ENCODE results near the gene NDC1.
"Not testable (repeated sequence)": the region's sequence is repeated elsewhere in the genome, so short reads cannot be mapped to it uniquely, and the experiment has no call there.

NDC1 gene

DNA sequence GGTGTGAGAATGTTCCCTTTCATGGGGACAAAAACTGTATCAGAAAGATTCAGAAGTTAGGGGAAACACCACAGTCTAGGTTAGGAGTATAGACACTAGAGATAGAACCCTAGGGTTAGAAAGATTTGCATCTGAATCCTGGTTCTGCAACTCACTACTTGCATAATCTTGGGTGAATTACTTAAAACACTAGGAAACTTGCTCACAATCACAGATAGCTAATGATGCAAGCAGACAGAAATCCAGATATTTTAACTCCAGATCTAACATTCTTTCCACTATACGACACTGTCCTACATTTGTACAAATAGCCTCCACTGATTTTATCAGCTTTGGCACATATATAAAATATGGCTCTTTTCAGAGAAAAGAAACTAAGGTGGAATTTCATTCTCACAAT, 68.3 kb downstream of the NDC1 start:
- Histone ChIP-seq H3K27me3 (ENCODE audit: control insufficient read depth in 1 of 2, insufficient read depth in 2 of 2, low read length in 2 of 2) (no peaks in the 10 kb centered on the region), H3K4me1 (ENCODE audit: control insufficient read depth in 1 of 2, insufficient read depth in 2 of 2, low read length in 2 of 2) (no peaks in the 10 kb centered on the region)

DNA sequence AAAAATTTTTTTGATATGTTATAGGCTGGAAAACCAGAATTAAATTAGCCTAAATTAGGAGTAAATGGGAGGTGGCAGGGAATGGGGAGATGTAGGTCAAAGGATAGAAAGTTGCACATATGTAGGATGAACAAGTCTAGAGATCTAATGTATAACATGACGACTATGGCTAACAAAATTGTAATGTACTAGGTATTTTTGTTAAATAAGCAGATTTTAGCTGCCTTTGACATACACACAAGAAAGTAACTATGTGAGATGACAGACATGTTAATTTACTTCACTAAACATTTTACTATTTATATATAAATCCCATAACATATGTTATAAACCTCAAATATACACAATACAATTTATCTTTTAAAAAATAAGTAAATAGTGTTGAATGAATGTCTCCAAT, 68.9 kb downstream of the NDC1 start:
- H3K27ac ChIP-seq (ENCODE audit: low read depth, low read length): no peak overlapping the region
- no peaks in the 10 kb centered on the region for H3K9me3 ChIP-seq (ENCODE audit: control insufficient read depth in 1 of 2, low read length in 2 of 2)
- no peaks in the 10 kb centered on the region for H3K27me3 ChIP-seq (ENCODE audit: control insufficient read depth in 1 of 2, insufficient read depth in 2 of 2, low read length in 2 of 2)
- no peak overlapping the region for H3K4me3 ChIP-seq (ENCODE audit: low read depth in 1 of 2, low read length in 2 of 2)
- H3K4me1 ChIP-seq (ENCODE audit: control insufficient read depth in 1 of 2, insufficient read depth in 2 of 2, low read length in 2 of 2): no peaks in the 10 kb centered on the region
- peaks cover 3 to 8% of the 10 kb centered on the region in 2 donors for H3K36me3 ChIP-seq (ENCODE audit: control insufficient read depth in 1 of 2, insufficient read depth in 2 of 2, low read length in 2 of 2)
- H3K9ac ChIP-seq (ENCODE audit: low read depth in 1 of 2, low read length in 2 of 2): no peak overlapping the region

More for the DNA sequence above, 68.3 kb downstream of the NDC1 start:
- Histone ChIP-seq H3K4me3 (ENCODE audit: low read depth in 1 of 2, low read length in 2 of 2) (no peak overlapping the region), H3K9ac (ENCODE audit: low read depth in 1 of 2, low read length in 2 of 2) (no peak overlapping the region), H3K27ac (ENCODE audit: low read depth, low read length) (no peak overlapping the region), H3K9me3 (ENCODE audit: control insufficient read depth in 1 of 2, low read length in 2 of 2) (no peaks in the 10 kb centered on the region), H3K36me3 (ENCODE audit: control insufficient read depth in 1 of 2, insufficient read depth in 2 of 2, low read length in 2 of 2) (peaks cover 3 to 8% of the 10 kb centered on the region in 2 donors)

DNA sequence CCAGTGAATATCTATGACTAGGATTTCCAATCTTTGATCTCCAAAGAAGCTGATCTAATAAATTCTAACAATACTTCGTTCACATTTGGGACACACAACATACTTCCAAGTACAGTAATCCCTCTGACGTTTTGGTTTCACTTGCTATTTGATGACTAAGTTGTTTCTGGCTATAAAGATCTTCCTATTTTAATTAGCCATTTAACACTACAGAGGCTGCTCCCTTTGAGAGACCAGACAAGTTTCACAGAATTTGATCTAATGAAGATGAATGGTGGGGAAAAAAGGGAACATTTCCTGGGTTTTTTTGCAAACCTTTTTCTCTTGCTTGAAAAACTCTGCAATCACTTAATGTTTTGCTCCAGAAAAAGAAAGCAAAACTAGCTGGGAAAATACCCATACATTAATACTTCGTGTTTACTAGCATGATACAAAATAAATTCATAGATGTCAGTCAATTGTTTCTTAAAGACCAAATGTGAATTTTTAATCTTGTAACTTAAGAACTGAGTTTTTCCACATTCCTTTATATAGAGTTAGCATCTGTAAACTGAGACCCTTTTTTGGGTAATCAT, 71.2 kb downstream of the NDC1 start:
- H3K27me3 ChIP-seq (ENCODE audit: control insufficient read depth in 1 of 2, insufficient read depth in 2 of 2, low read length in 2 of 2): no peaks in the 10 kb centered on the region
- H3K4me1 ChIP-seq (ENCODE audit: control insufficient read depth in 1 of 2, insufficient read depth in 2 of 2, low read length in 2 of 2): no peaks in the 10 kb centered on the region
- peak overlapping the region in 1 of 2 donors; percentile 10 for H3K9ac ChIP-seq (ENCODE audit: low read depth in 1 of 2, low read length in 2 of 2)
- no peaks in the 10 kb centered on the region for H3K9me3 ChIP-seq (ENCODE audit: control insufficient read depth in 1 of 2, low read length in 2 of 2)
- H3K4me3 ChIP-seq (ENCODE audit: low read depth in 1 of 2, low read length in 2 of 2): peak overlapping the region; percentile 22 to 34
- peaks cover 0 to 8% of the 10 kb centered on the region in 2 donors for H3K36me3 ChIP-seq (ENCODE audit: control insufficient read depth in 1 of 2, insufficient read depth in 2 of 2, low read length in 2 of 2)
- no peak overlapping the region for H3K27ac ChIP-seq (ENCODE audit: low read depth, low read length)

DNA sequence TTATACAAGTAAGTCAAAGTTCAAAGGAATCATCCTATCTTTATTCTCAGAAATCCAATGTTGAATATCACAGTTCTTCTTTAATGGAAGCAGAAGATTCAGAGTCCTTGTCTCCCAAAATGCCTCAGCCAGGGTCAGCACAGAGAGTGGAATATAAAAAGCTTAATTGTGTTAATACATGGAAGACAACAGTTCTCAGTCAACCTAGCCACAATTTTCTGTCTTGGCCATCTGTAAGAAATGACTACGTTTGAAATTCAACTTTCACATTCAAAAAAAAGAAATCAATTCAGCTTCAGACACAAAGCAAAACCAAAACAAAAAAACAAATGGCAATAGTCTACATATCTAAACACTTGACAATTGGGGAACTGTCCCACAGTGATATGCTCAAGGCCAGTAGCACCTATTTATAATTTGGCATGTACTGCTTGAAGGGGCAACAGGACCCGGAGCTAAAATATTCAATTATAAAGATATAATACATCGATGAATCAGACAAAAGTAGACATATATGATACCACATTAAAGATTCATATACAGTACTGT, 71.8 kb downstream of the NDC1 start:
- no peaks in the 10 kb centered on the region for H3K9me3 ChIP-seq (ENCODE audit: control insufficient read depth in 1 of 2, low read length in 2 of 2)
- peak overlapping the region in 1 of 2 donors; percentile 10 for H3K9ac ChIP-seq (ENCODE audit: low read depth in 1 of 2, low read length in 2 of 2)
- H3K27me3 ChIP-seq (ENCODE audit: control insufficient read depth in 1 of 2, insufficient read depth in 2 of 2, low read length in 2 of 2): no peaks in the 10 kb centered on the region
- peaks cover 0 to 8% of the 10 kb centered on the region in 2 donors for H3K36me3 ChIP-seq (ENCODE audit: control insufficient read depth in 1 of 2, insufficient read depth in 2 of 2, low read length in 2 of 2)
- H3K4me1 ChIP-seq (ENCODE audit: control insufficient read depth in 1 of 2, insufficient read depth in 2 of 2, low read length in 2 of 2): no peaks in the 10 kb centered on the region
- H3K4me3 ChIP-seq (ENCODE audit: low read depth in 1 of 2, low read length in 2 of 2): peak overlapping the region in 1 of 2 donors; percentile 22
- H3K27ac ChIP-seq (ENCODE audit: low read depth, low read length): no peak overlapping the region

DNA sequence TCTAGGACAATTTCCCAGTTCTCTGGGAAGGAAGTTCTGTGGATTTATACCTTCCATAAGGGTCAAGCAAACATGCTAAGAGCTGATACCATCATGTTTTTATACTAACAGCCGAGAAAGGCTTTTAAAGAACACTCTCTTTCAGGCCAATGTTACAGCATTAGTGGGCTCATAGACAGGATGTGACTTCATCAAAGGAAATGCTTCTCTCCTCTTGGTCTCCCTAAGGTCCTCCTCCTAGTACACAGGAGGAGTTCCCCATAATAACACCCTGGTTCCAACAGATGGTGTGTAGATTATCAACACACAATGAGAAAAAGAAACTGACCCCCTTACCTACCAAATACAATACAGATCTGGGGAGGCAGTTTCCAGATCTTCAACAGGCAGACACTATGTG, 72.4 kb downstream of the NDC1 start:
- Histone ChIP-seq H3K9ac (ENCODE audit: low read depth in 1 of 2, low read length in 2 of 2) (no peak overlapping the region), H3K27me3 (ENCODE audit: control insufficient read depth in 1 of 2, insufficient read depth in 2 of 2, low read length in 2 of 2) (no peaks in the 10 kb centered on the region), H3K9me3 (ENCODE audit: control insufficient read depth in 1 of 2, low read length in 2 of 2) (no peaks in the 10 kb centered on the region), H3K4me1 (ENCODE audit: control insufficient read depth in 1 of 2, insufficient read depth in 2 of 2, low read length in 2 of 2) (no peaks in the 10 kb centered on the region), H3K36me3 (ENCODE audit: control insufficient read depth in 1 of 2, insufficient read depth in 2 of 2, low read length in 2 of 2) (peaks cover 0 to 4% of the 10 kb centered on the region in 2 donors), H3K27ac (ENCODE audit: low read depth, low read length) (no peak overlapping the region), H3K4me3 (ENCODE audit: low read depth in 1 of 2, low read length in 2 of 2) (no peak overlapping the region)

DNA sequence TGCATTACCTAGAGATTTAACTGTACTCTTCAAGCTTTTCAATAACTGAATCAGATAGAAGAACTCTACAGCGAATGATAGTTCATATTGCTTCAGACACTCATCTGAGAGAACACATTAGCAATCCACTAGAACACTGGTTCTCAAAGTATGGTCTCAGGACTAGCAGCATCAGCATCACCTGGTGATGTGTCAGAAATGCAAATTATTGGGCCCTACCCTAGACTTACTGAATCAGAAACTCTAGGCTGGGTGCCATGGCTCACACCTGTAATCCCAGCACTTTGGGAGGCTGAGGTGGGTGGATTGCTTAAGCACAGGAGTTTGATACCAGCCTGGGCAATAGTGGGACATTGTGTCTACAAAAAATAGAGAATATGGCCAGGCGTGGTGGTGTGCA, 74.2 kb downstream of the NDC1 start:
- Histone ChIP-seq H3K9ac (ENCODE audit: low read depth in 1 of 2, low read length in 2 of 2) (no peak overlapping the region), H3K4me1 (ENCODE audit: control insufficient read depth in 1 of 2, insufficient read depth in 2 of 2, low read length in 2 of 2) (no peaks in the 10 kb centered on the region), H3K27ac (ENCODE audit: low read depth, low read length) (no peak overlapping the region), H3K36me3 (ENCODE audit: control insufficient read depth in 1 of 2, insufficient read depth in 2 of 2, low read length in 2 of 2) (no peaks in the 10 kb centered on the region), H3K27me3 (ENCODE audit: control insufficient read depth in 1 of 2, insufficient read depth in 2 of 2, low read length in 2 of 2) (no peaks in the 10 kb centered on the region), H3K4me3 (ENCODE audit: low read depth in 1 of 2, low read length in 2 of 2) (no peak overlapping the region), H3K9me3 (ENCODE audit: control insufficient read depth in 1 of 2, low read length in 2 of 2) (no peaks in the 10 kb centered on the region)

DNA sequence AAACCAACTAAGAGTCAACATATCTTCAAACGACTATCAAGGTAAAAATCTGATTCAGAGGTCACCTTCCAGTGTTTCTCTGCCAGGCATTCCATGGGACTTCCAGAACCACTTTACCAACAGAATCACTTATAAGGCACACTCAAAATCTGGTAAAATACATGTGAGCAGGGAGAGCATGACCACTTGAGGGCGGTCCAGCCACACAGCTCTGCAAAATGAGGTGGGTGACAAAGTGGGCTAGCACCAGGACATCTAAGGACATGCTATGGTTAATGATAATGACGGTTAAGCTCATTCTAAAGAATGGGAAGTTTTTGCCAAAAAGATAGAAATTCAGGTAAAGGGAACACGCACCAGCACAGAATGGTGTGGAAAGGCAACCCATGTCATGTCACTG, 74.6 kb downstream of the NDC1 start:
- H3K4me1 ChIP-seq (ENCODE audit: control insufficient read depth in 1 of 2, insufficient read depth in 2 of 2, low read length in 2 of 2): no peaks in the 10 kb centered on the region

DNA sequence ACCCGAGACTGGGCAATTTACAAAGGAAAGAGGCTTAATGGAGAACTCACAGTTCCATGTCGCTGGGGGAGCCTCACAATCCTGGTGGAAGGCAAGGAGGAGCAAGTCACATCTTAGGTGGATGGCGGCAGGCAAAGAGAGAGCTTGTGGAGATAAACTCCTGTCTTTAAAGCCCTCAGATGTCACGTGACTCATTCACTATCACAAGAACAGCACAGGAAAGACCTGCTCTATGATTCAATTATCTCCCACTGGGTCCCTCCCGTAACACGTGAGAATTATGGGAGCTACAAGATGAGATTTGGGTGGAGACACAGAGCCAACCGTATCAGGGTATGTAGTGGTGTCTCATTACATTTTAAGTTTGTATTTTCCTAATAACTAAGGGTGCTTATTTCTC, 77.6 kb downstream of the NDC1 start:
- not testable (repeated sequence) for H3K27me3 ChIP-seq (ENCODE audit: control insufficient read depth in 1 of 2, insufficient read depth in 2 of 2, low read length in 2 of 2); H3K4me3 ChIP-seq (ENCODE audit: low read depth in 1 of 2, low read length in 2 of 2); H3K4me1 ChIP-seq (ENCODE audit: control insufficient read depth in 1 of 2, insufficient read depth in 2 of 2, low read length in 2 of 2); H3K9me3 ChIP-seq (ENCODE audit: control insufficient read depth in 1 of 2, low read length in 2 of 2); H3K36me3 ChIP-seq (ENCODE audit: control insufficient read depth in 1 of 2, insufficient read depth in 2 of 2, low read length in 2 of 2); H3K27ac ChIP-seq (ENCODE audit: low read depth, low read length); H3K9ac ChIP-seq (ENCODE audit: low read depth in 1 of 2, low read length in 2 of 2)

More for the DNA sequence above, 74.6 kb downstream of the NDC1 start:
- Histone ChIP-seq H3K9me3 (ENCODE audit: control insufficient read depth in 1 of 2, low read length in 2 of 2) (no peaks in the 10 kb centered on the region), H3K4me3 (ENCODE audit: low read depth in 1 of 2, low read length in 2 of 2) (no peak overlapping the region), H3K27me3 (ENCODE audit: control insufficient read depth in 1 of 2, insufficient read depth in 2 of 2, low read length in 2 of 2) (no peaks in the 10 kb centered on the region), H3K27ac (ENCODE audit: low read depth, low read length) (no peak overlapping the region), H3K36me3 (ENCODE audit: control insufficient read depth in 1 of 2, insufficient read depth in 2 of 2, low read length in 2 of 2) (no peaks in the 10 kb centered on the region), H3K9ac (ENCODE audit: low read depth in 1 of 2, low read length in 2 of 2) (no peak overlapping the region)

DNA sequence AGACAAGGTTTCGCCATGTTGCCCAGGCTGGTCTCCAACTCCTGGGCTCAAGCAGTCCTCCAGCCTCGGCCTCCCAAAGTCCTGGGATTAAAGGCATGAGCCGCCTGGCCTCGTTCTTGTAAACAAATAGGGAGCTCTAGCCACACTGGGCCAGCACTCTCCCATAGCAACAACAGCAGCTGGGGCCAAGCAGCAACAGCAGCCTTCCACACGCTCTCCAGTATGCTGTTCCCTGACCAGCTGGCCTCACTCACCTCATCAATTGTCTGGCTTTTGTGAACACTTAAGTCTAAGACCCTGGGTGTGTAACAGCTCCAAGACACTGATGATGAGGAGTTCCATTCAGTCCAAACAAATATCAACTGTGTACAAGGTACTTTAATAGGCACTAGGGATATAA, 82.2 kb downstream of the NDC1 start:
- Histone ChIP-seq H3K4me3 (ENCODE audit: low read depth in 1 of 2, low read length in 2 of 2) (no peak overlapping the region), H3K4me1 (ENCODE audit: control insufficient read depth in 1 of 2, insufficient read depth in 2 of 2, low read length in 2 of 2) (no peaks in the 10 kb centered on the region), H3K27ac (ENCODE audit: low read depth, low read length) (no peak overlapping the region), H3K36me3 (ENCODE audit: control insufficient read depth in 1 of 2, insufficient read depth in 2 of 2, low read length in 2 of 2) (no peaks in the 10 kb centered on the region), H3K9me3 (ENCODE audit: control insufficient read depth in 1 of 2, low read length in 2 of 2) (no peaks in the 10 kb centered on the region), H3K9ac (ENCODE audit: low read depth in 1 of 2, low read length in 2 of 2) (no peak overlapping the region), H3K27me3 (ENCODE audit: control insufficient read depth in 1 of 2, insufficient read depth in 2 of 2, low read length in 2 of 2) (no peaks in the 10 kb centered on the region)

DNA sequence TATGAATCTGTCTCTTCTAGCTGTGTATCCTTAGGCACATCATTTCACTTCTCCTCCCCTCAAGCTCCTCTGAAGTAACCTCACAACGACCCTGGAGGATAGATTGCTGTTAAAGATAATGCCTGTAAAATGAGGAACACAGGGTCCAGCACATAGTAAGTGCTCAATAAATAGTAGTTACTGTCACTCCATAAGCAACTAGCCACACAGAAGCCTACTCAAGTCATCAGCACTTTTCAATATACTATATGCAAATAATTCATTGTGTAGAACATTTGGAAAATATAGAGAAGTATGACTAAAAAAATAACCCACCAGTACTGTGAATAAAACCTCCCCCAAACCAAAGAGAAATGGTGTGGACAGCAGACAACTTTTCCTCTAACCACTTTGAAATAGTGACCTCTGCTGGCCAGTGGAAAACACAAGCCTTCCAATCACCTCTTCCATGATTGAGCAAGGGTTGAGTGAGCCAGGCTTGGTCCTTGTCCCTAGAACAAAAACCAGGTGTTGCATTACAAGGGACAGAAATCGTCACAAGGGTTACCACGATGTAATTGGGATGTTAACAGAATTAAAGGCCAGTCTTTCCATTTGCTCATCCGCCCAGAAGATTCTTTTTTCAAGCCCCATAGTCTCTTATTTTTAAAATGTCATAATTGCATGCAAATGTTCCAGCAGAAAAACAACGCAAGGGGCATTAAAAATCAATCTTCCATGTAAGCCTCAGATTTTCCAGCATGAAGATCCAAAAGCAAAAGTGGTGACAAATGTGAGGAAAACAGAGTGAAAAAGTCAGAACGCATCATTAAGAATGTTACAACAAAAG, 83.4 kb downstream of the NDC1 start:
- H3K36me3 ChIP-seq (ENCODE audit: control insufficient read depth in 1 of 2, insufficient read depth in 2 of 2, low read length in 2 of 2): no peaks in the 10 kb centered on the region
- no peak overlapping the region for H3K4me3 ChIP-seq (ENCODE audit: low read depth in 1 of 2, low read length in 2 of 2)
- no peaks in the 10 kb centered on the region for H3K27me3 ChIP-seq (ENCODE audit: control insufficient read depth in 1 of 2, insufficient read depth in 2 of 2, low read length in 2 of 2)
- H3K4me1 ChIP-seq (ENCODE audit: control insufficient read depth in 1 of 2, insufficient read depth in 2 of 2, low read length in 2 of 2): no peaks in the 10 kb centered on the region
- H3K27ac ChIP-seq (ENCODE audit: low read depth, low read length): no peak overlapping the region
- H3K9ac ChIP-seq (ENCODE audit: low read depth in 1 of 2, low read length in 2 of 2): no peak overlapping the region
- no peaks in the 10 kb centered on the region for H3K9me3 ChIP-seq (ENCODE audit: control insufficient read depth in 1 of 2, low read length in 2 of 2)

Data from duodenal mucosa (tissue), 2 donors.